Esophagus (tissue), 2 donors: ENCODE data around the gene USP12. TPM values are rescaled to one million over a fixed set of nuclear protein-coding genes. Genes with fewer than 3 reads are reported as not detected.
A peak's percentile ranks its signal among the peaks of the same experiment; 100 is the strongest.

Experiments
- H3K27ac ChIP-seq, 2 donors: one replicate each; pipeline ENCODE4 v1.5.1; 2013; ENCODE audit warnings: low read depth in 2 of 2, mild to moderate bottlenecking in 2 of 2, inconsistent platforms in 1 of 2, low read length in 1 of 2, moderate library complexity in 1 of 2
- H3K27me3 ChIP-seq, 2 donors: one replicate each; pipeline ENCODE4 v1.6.1; 2013; ENCODE audit warnings: low read length in 2 of 2, control low read depth in 1 of 2, mild to moderate bottlenecking in 1 of 2; ENCODE audit not compliant: insufficient read depth in 2 of 2, control insufficient read depth in 1 of 2
- H3K36me3 ChIP-seq, 2 donors: one replicate each; pipeline ENCODE4 v1.6.1; 2013; ENCODE audit warnings: low read length in 1 of 2; ENCODE audit not compliant: control insufficient read depth in 2 of 2, insufficient read depth in 2 of 2
- H3K4me1 ChIP-seq, 2 donors: one replicate each; pipeline ENCODE4 v1.6.1; 2013; ENCODE audit warnings: low read length in 1 of 2; ENCODE audit not compliant: control insufficient read depth in 2 of 2, insufficient read depth in 2 of 2
- H3K4me3 ChIP-seq, 2 donors: one replicate each; pipeline ENCODE4 v1.5.1; 2013; ENCODE audit warnings: low read length in 2 of 2, mild to moderate bottlenecking in 2 of 2, low read depth in 1 of 2, moderate library complexity in 1 of 2
- H3K9me3 ChIP-seq, 2 donors: one replicate each; pipeline ENCODE4 v1.6.1; 2013; ENCODE audit warnings: mild to moderate bottlenecking in 2 of 2, low read depth in 1 of 2, low read length in 1 of 2, moderate library complexity in 1 of 2; ENCODE audit not compliant: control insufficient read depth in 2 of 2, insufficient read depth in 1 of 2
- WGBS, 2 donors: extraction: QIAGEN DNeasy Blood & Tissue Kit; methylation state at CpG; one replicate each; pipeline ENCODE4 v1.1.7; 2013; 5-methylcytosine and 5-hydroxymethylcytosine counted together
- polyA plus RNA-seq, 2 donors: library from polyadenylated mRNA; stranded (reverse); fragments of 200-250 nt; gene quantifications; one replicate each; pipeline ENCODE4 v1.2.3, GENCODE V29; 2013
- donor health status: healthy with polysubstance abuse.
- donor health status: Bipolar disorder and iron deficiency.

Gene USP12
- polyA plus RNA-seq, 2 donors: 3.5 to 6.0 TPM

GRCh38 chr13:27037171-27037570, 134.4 kb downstream of the USP12 start:
- H3K36me3 ChIP-seq: no peaks in the 10 kb centered on the region
- H3K4me1 ChIP-seq: no peaks in the 10 kb centered on the region
- H3K27ac ChIP-seq: peak overlapping the region in 1 of 2 donors; percentile 34
- WGBS, 2 donors: 80 to 83% methylated on average over 4 of the region's 4 CpGs
- H3K9me3 ChIP-seq: no peaks in the 10 kb centered on the region
- no peaks in the 10 kb centered on the region for H3K27me3 ChIP-seq
- H3K4me3 ChIP-seq: no peak overlapping the region

- no peaks in the 10 kb centered on the region for H3K36me3 ChIP-seq
- 47 to 58% methylated on average over 8 of the region's 8 CpGs for WGBS, 2 donors
- peak overlapping the region; percentile 34 to 43 for H3K27ac ChIP-seq
- no peak overlapping the region for H3K4me3 ChIP-seq
- H3K9me3 ChIP-seq: no peaks in the 10 kb centered on the region
- no peaks in the 10 kb centered on the region for H3K4me1 ChIP-seq
- H3K27me3 ChIP-seq: no peaks in the 10 kb centered on the region
Measured at GRCh38 chr13:27036236-27036981, 135.2 kb downstream of the USP12 start.

GRCh38 chr13:27035892-27036235, 135.7 kb downstream of the USP12 start:
- Histone ChIP-seq H3K27ac (peak overlapping the region in 1 of 2 donors; percentile 43), H3K36me3 (no peaks in the 10 kb centered on the region), H3K27me3 (no peaks in the 10 kb centered on the region), H3K9me3 (no peaks in the 10 kb centered on the region), H3K4me3 (no peak overlapping the region), H3K4me1 (no peaks in the 10 kb centered on the region)
- WGBS, 2 donors: 84 to 86% methylated on average over 11 of the region's 11 CpGs

- Histone ChIP-seq H3K9me3 (no peaks in the 10 kb centered on the region), H3K27me3 (no peaks in the 10 kb centered on the region), H3K27ac (no peak overlapping the region), H3K4me3 (no peak overlapping the region), H3K36me3 (no peaks in the 10 kb centered on the region), H3K4me1 (no peaks in the 10 kb centered on the region)
- 56 to 59% methylated on average over 18 of the region's 18 CpGs for WGBS, 2 donors
Measured at GRCh38 chr13:27034678-27035111, 136.9 kb downstream of the USP12 start.

- Histone ChIP-seq H3K9me3 (no peaks in the 10 kb centered on the region), H3K27ac (no peak overlapping the region), H3K27me3 (no peaks in the 10 kb centered on the region), H3K36me3 (no peaks in the 10 kb centered on the region), H3K4me1 (no peaks in the 10 kb centered on the region), H3K4me3 (no peak overlapping the region)
- WGBS, 2 donors: 60% methylated on average over 8 of the region's 8 CpGs
Measured at GRCh38 chr13:27028683-27029480, 142.7 kb downstream of the USP12 start.

GRCh38 chr13:27027086-27027667, 144.4 kb downstream of the USP12 start:
- no peak overlapping the region for H3K27ac ChIP-seq
- H3K9me3 ChIP-seq: no peaks in the 10 kb centered on the region
- no peaks in the 10 kb centered on the region for H3K4me1 ChIP-seq
- 80 to 87% methylated on average over 3 of the region's 3 CpGs for WGBS, 2 donors
- no peaks in the 10 kb centered on the region for H3K27me3 ChIP-seq
- no peaks in the 10 kb centered on the region for H3K36me3 ChIP-seq
- H3K4me3 ChIP-seq: no peak overlapping the region

GRCh38 chr13:27026396-27026795, 145.2 kb downstream of the USP12 start:
- WGBS, 2 donors: 81 to 82% methylated on average over 6 of the region's 6 CpGs
- Histone ChIP-seq H3K27me3 (no peaks in the 10 kb centered on the region), H3K9me3 (no peaks in the 10 kb centered on the region), H3K27ac (no peak overlapping the region), H3K4me3 (no peak overlapping the region), H3K36me3 (no peaks in the 10 kb centered on the region), H3K4me1 (no peaks in the 10 kb centered on the region)

- H3K36me3 ChIP-seq: no peaks in the 10 kb centered on the region
- peaks cover 0 to 2% of the 10 kb centered on the region in 2 donors for H3K9me3 ChIP-seq
- no peaks in the 10 kb centered on the region for H3K27me3 ChIP-seq
- H3K27ac ChIP-seq: no peak overlapping the region
- no peaks in the 10 kb centered on the region for H3K4me1 ChIP-seq
- 80 to 81% methylated on average over 13 of the region's 13 CpGs for WGBS, 2 donors
- H3K4me3 ChIP-seq: no peak overlapping the region
Measured at GRCh38 chr13:27024776-27025492, 146.7 kb downstream of the USP12 start.

GRCh38 chr13:27024074-27024461, 147.5 kb downstream of the USP12 start:
- 83 to 85% methylated on average over 2 of the region's 2 CpGs for WGBS, 2 donors

More at GRCh38 chr13:27024074-27024461, 147.5 kb downstream of the USP12 start:
- H3K4me1 ChIP-seq: no peaks in the 10 kb centered on the region
- H3K4me3 ChIP-seq: no peak overlapping the region
- no peak overlapping the region for H3K27ac ChIP-seq
- no peaks in the 10 kb centered on the region for H3K27me3 ChIP-seq
- no peaks in the 10 kb centered on the region for H3K36me3 ChIP-seq
- peaks cover 0 to 2% of the 10 kb centered on the region in 2 donors for H3K9me3 ChIP-seq
